HCEC 1CT (cell line): Measurements from ENCODE around the gene KANSL1L.
"Not testable (repeated sequence)": the region's sequence is repeated elsewhere in the genome, so short reads cannot be mapped to it uniquely, and the experiment has no call there.

Source experiments
- DNase-seq: peaks from one replicate; pipeline ENCODE4 v3.0.0-alpha.2; 2017

KANSL1L gene, protein sequence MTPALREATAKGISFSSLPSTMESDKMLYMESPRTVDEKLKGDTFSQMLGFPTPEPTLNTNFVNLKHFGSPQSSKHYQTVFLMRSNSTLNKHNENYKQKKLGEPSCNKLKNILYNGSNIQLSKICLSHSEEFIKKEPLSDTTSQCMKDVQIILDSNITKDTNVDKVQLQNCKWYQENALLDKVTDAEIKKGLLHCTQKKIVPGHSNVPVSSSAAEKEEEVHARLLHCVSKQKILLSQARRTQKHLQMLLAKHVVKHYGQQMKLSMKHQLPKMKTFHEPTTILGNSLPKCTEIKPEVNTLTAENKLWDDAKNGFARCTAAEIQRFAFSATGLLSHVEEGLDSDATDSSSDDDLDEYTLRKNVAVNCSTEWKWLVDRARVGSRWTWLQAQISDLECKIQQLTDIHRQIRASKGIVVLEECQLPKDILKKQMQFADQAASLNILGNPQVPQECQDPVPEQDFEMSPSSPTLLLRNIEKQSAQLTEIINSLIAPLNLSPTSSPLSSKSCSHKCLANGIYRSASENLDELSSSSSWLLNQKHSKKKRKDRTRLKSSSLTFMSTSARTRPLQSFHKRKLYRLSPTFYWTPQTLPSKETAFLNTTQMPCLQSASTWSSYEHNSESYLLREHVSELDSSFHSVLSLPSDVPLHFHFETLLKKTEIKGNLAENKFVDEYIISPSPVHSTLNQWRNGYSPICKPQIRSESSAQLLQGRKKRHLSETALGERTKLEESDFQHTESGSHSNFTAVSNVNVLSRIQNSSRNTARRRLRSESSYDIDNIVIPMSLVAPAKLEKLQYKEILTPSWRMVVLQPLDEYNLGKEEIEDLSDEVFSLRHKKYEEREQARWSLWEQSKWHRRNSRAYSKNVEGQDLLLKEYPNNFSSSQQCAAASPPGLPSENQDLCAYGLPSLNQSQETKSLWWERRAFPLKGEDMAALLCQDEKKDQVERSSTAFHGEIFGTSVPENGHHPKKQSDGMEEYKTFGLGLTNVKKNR

GRCh38 chr2:210171309-210172218 lies at the start of gene KANSL1L:
Gene KANSL1L (minus strand): TSS chr2:210171409. CDS start chr2:210154582, 16,827 bp downstream.
- peak; percentile 96 for DNase-seq

DNA sequence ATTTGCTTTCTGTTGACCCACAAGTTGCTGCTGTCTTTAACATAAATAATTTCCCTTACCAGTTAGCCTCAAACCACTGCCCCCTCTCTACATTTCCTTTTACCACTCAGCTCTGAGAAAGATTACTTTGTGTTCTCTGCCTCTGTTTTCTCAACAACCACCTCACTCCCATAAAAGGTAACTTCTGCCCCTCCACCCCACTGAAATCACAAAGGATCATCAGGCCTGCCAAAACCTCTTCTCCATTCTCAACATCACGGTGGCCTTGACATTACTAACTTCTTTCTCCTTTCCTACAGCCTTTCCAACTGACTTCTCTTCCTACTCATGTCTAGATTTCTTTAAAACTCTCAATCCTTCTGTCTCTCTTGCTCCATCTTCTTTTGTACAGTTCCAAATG lies 43.9 kb upstream of the KANSL1L start:
- no peak for DNase-seq

DNA sequence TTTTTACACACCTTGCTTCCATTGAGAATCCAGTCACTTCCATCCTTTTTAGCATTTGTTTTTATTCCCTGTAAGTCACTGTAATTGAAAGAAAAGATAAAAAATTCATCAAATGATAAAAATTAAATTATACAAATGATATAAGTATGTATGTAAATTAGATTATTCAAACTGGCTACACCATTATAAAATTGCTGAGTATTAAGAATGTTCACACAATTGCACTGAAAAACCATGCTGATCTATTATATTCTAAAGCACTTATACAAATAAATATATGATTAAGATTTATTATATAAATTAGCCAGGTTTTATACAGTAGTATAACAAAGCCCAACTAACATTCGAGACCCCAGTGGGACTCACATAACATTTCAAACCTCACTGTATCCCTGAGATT lies 39.0 kb upstream of the KANSL1L start:
- no peak for DNase-seq

DNA sequence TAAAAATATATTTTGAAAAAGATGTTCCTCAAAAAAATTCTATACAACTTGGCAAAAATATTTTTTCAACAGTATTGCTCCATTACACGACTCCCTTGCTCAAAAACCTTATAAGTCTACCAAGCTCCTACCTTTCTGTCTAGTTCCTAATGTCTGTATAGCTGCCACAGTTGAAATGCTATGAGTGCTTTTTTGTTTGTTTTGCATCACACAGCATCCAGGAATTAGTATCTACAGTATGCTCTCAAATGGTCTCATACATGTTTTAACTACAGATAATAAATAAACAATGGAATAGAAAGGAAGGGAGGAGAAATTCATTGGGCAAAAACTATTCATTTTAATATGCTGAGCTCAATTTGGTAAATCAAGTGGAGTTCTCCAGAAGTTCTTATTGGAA lies 36.7 kb upstream of the KANSL1L start:
- DNase-seq, result no peak

DNA sequence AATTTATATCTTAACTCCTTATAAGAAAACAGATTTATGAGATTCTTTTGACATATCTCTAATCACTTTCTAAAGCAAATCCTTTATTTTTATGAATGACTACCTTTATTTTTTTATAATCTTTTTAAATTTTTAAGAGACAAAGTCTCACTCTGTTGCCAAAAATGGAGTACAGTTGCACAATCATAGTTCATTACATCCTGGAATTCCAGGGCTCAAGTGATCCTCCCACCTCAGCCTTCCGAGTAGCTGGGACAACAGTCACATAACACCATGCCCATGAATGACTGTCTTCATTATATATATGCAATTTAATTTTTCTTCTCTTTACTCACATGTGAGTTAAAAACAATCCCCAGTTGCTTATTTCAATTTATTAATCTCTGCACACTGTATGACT lies 32.3 kb upstream of the KANSL1L start:
- no peak for DNase-seq

DNA sequence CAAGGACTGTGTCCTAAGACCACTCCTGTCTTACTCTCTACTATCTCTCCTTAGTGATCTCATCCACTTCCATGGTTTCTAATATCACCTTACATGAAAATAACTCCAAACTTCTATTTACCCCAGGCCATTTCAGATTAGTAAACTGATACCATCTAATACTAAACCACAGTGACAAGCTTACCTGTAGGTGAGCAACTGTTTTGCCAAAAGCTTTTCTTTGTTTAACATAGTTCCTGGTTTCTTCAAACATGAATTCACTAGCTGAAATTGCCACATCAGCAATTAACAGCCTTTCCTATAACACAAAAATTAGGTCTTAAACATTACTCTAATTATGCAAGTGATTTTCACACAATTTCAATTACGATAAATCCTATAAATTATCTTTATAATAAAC lies 31.9 kb upstream of the KANSL1L start:
- DNase-seq, result no peak

DNA sequence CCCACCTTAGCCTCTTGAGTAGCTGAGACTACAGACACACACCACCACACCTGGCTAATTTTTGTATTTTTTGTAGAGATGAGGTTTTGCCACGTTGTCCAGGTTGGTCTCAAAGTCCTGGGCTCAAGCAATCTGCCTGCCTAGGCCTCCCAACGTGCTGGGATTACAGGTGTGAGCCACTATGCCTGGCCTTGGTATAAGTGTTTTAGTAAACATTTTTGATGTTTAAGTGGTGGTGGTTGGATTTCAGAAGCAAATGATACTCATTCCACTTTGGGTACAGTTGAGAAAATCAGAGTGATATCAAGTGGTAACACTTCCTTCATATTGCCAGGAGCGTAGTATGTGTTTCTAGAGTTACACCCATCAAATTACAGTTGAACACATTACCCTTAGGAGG lies 28.6 kb upstream of the KANSL1L start:
- no peak for DNase-seq

- DNase-seq, result peak; percentile 53
Measured at GRCh38 chr2:210199186-210199765, 28.1 kb upstream of the KANSL1L start.

DNA sequence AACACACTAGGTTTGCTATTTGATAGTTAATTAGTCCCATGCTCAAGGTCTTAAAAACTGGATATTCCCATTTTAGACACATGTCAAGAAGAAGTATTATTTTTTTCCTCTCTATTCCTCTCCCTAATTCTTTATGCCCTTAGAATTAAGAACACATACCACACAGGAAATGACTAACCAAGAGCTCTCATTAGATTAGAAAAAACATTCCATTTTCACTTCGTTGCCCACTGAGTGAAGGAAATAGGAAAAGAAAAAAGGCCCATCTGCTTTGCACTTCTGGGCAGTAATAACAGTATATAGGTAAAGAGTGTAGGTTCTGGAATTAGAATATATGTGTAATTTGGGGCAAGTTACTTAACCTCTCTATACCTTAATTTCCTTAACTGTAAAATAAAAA lies 27.1 kb upstream of the KANSL1L start:
- peak; percentile 58 for DNase-seq

GRCh38 chr2:210197720-210198119 lies 26.5 kb upstream of the KANSL1L start:
- no peak for DNase-seq

GRCh38 chr2:210195101-210195852 lies 24.1 kb upstream of the KANSL1L start:
- peak; percentile 62 for DNase-seq

GRCh38 chr2:210190345-210190744 lies 19.1 kb upstream of the KANSL1L start:
- DNase-seq, result no peak

DNA sequence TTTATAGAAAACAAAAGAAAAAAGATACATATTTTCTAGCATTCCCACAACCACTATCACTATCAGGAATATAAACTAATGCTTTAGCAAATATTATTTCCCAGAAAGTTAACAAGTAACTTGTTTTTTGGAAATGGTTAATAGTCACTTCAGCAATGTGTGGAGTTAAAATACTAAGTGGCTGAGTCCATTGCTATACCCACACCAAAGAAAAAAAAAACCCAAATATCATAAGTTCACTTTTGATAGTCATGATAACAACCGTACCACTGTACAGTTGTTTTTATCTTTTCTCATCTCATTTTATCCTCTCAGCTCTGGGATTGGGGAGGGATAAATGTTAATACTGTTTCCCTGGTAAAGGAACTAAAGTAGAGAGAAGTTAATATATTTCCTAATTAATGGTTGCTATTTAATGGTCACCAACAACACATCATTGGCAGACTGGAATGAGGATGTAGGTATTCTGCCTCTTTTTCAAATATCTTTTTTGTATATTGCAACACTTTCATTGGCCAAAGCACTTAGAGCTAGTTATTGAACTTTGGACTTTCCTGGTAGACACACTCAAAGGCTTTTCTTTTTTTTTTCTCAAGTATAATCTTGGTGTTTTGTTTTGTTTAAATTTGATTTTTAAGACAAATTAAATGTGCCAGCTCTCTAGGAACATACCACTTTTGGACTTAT lies 18.4 kb upstream of the KANSL1L start:
- DNase-seq, result no peak

DNA sequence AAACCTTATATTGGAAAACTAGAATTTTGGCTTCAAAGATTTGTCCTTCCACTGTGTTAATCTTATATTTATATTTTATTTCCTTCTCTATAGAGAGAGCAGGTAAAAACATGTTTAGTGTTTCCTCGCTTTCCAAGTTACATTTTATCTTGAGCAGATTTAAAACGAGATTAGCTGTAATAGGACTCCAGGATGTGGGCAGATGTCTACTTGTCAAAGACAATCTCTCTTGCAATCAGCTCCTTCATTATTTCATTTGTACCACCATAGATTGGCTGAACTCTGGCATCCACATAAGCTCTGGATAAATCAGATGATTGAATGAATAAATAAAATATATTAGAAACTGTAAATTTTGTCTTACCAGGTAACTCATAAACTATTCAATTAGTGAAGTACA lies 17.5 kb upstream of the KANSL1L start:
- no peak for DNase-seq

DNA sequence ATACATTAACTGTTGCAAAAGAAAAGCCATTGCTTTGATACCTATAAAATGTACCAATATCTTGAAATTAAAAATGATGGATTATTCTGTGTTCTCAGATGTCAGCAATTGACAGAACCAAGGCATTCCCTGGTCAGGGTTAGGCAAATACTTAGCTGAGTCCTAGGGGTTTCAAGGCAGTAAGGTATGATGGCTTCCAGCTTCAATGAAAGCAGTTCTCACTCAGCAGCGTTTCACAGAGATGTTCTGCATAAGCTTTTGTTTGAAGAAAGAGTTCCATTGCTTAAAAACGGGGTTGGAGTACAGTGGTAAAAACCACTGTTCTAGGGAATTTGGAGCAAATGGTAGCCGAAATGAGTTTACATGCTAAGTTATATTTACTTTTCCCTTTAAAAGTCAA lies 17.0 kb upstream of the KANSL1L start:
- DNase-seq, result no peak

- DNase-seq, result not testable (repeated sequence)
Measured at GRCh38 chr2:210183936-210184335, 12.7 kb upstream of the KANSL1L start.

- DNase-seq, result not testable (repeated sequence)
Measured at GRCh38 chr2:210181606-210182088, 10.4 kb upstream of the KANSL1L start.

DNA sequence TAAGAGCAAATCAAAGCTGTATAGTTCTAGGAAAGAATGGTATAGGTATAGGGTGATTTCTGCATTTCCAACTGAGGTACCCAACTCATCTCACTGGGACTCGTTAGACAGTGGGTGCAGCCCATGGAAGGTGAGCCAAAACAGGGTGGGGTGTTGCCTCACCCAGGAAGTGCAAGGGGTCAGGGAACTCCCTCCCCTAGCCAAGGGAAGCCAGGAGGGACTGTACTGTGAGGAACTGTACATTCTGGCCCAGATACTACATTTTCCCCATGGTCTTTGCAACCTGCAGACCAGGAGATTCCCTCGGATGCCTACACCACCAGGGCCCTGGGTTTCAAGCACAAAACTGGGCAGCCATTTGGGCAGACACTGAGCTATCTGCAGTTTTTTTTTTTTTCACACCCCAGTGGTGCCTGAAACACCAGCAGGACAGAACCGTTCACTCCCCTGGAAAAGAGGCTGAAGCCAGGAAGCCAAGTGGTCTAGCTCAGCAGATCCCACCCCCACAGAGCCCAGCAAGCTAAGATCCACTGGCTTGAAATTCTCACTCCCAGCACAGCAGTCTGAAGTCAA lies 9.9 kb upstream of the KANSL1L start:
- DNase-seq, result not testable (repeated sequence)

- DNase-seq, result no peak
Measured at GRCh38 chr2:210180477-210180876, 9.3 kb upstream of the KANSL1L start.

DNA sequence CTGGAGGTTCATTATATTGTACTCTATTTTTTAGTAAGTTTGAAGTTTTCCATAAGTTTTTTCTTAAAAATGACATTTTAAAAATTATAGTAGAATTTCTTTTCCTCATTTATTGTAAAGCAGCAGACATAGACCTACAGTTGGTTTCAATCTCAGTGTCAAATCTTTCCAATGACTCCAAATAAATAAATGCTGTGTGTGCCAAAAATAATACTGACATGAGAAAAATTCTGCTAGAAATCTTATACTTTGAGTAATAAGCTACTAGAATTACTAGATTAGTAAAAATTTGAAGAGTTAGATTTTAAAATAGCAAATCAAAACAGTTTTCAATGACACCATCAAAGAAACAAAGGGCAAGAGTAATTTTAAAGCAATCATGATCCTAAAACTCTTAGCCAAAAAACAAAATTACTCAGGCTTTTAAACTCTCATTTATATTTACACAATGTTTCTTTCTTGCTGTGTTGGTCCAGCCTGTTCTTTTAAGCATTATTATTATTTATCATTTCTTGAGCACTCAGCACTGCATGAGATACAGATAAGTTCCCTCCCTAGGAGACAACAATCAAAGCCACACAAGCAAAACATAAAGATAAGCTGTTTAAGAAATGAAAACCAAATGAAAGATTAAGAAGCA lies 8.3 kb upstream of the KANSL1L start:
- DNase-seq, result no peak
